ENCODE measurements around the gene RIC3. TPM values are rescaled to one million over a fixed set of nuclear protein-coding genes. Genes with fewer than 3 reads are reported as not detected.

RIC3 gene
- total and polyA plus RNA-seq, 2 donors (not counting 1 experiment from before 2014, with no cell fraction given): not detected

DNA sequence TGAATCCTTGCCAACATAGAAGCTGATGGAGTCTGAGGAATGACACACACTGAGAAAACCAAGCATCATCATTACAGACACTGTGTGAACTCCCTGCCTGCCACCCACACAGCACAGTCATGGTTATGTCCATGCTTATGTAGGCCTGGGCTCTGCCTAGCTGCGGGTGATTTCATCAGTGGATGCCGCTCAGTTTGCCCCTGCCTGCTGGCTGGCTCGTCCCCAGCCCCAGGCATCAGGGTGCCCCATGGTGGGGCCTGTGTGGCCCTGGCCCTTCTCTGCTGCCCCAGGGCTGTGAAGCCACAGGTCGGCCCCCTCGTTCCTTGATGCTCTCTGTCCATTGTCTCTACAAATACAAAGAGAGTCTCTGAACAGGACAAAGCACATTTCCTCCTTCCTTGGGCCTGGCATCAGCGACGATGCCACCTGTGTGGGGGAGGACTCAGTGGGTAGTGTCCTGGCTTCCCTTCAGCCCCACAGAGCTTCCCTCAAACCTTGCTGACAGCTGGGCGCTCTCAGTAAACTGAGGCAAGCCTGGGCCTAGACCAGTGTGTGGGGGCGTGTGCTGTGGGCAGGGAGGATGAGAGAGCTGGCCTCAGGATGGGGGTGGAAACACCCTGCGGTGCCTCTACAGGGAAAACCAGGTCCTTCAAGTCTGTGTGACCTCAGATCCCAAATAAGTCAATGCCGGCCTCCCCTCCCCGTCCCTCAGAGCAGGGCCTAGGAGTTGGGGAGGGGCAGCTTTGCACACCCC is 107.8 kb downstream of the RIC3 start:
- TF ChIP-seq, protein P1, sequence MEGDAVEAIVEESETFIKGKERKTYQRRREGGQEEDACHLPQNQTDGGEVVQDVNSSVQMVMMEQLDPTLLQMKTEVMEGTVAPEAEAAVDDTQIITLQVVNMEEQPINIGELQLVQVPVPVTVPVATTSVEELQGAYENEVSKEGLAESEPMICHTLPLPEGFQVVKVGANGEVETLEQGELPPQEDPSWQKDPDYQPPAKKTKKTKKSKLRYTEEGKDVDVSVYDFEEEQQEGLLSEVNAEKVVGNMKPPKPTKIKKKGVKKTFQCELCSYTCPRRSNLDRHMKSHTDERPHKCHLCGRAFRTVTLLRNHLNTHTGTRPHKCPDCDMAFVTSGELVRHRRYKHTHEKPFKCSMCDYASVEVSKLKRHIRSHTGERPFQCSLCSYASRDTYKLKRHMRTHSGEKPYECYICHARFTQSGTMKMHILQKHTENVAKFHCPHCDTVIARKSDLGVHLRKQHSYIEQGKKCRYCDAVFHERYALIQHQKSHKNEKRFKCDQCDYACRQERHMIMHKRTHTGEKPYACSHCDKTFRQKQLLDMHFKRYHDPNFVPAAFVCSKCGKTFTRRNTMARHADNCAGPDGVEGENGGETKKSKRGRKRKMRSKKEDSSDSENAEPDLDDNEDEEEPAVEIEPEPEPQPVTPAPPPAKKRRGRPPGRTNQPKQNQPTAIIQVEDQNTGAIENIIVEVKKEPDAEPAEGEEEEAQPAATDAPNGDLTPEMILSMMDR (conservative IDR thresholded peaks at IDR 0.05 in 1 of 2, IDR thresholded peaks at IDR 0.05 in 1 of 2; ENCODE audit: low read depth in 1 of 2, low read length in 2 of 2): no peak
- TF ChIP-seq EZH2 (IDR thresholded peaks at IDR 0.05; ENCODE audit: low read length, missing control alignments): no peak
- DNase-seq (ENCODE audit: low read depth in 2 of 2): peak in 1 of 2 donors; percentile 89
- H3K27me3 ChIP-seq (ENCODE audit: control insufficient read depth, insufficient read depth, low read length): no peaks in the 10 kb centered on the region
- H3K4me3 ChIP-seq (replicated peaks in 1 of 4; ENCODE audit: control extremely low read depth in 1 of 4, insufficient read depth in 1 of 4, low read depth in 3 of 4, low read length in 4 of 4): no peak overlapping the region
- H3K27ac ChIP-seq (ENCODE audit: insufficient read depth, low read length): no peak overlapping the region
- H3K9ac ChIP-seq (ENCODE audit: insufficient read depth, low read length): no peak overlapping the region
- no peaks in the 10 kb centered on the region for H3K79me2 ChIP-seq (ENCODE audit: control insufficient read depth, insufficient read depth, low read length)
- peaks cover 13% of the 10 kb centered on the region for H3K4me1 ChIP-seq (ENCODE audit: control insufficient read depth, extremely low read depth, insufficient read depth, low read length)
- H3K9me3 ChIP-seq (ENCODE audit: control insufficient read depth, insufficient read depth, low read depth, low read length): no peaks in the 10 kb centered on the region
- no peak overlapping the region for H3K4me2 ChIP-seq (ENCODE audit: extremely low read depth, insufficient read depth, low read length)
- H4K20me1 ChIP-seq (ENCODE audit: control insufficient read depth, extremely low read depth, insufficient read depth, low read length): no peaks in the 10 kb centered on the region
- H3K36me3 ChIP-seq (ENCODE audit: control insufficient read depth, insufficient read depth, low read length): no peaks in the 10 kb centered on the region
- H2AFZ ChIP-seq (ENCODE audit: low read length): no peak overlapping the region

DNA sequence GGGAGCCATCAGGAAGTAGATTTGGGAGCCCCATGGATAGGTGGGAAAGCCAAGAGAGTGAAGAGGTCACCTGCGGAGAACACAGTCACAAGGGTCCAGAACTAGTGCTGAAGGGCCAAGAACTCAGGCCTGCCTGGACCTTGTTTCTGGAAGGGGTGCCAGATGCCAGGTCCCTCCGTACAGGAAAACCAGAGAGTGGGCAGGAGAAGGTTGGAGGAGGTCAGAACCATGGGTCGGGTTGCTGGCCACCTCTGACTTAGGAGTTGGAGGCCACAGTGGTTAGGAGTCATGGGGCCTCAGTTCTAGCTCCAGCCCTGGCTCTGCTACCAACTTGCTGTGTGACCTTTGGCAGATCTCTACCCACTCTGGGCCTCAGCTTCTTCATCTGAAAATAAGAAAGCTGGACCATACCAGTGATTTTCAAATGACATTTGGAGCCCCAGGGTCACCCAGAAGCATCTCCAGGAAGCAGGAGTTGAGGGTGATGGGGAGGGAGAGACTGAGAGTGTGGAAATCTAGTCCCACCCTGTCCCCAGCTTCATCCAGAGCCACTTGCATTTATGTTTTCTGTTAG is 108.6 kb downstream of the RIC3 start:
- Histone ChIP-seq H3K79me2 (ENCODE audit: control insufficient read depth, insufficient read depth, low read length) (no peaks in the 10 kb centered on the region), H4K20me1 (ENCODE audit: control insufficient read depth, extremely low read depth, insufficient read depth, low read length) (no peaks in the 10 kb centered on the region), H3K36me3 (ENCODE audit: control insufficient read depth, insufficient read depth, low read length) (no peaks in the 10 kb centered on the region), H3K4me3 (replicated peaks in 1 of 4; ENCODE audit: control extremely low read depth in 1 of 4, insufficient read depth in 1 of 4, low read depth in 3 of 4, low read length in 4 of 4) (no peak overlapping the region), H3K9me3 (ENCODE audit: control insufficient read depth, insufficient read depth, low read depth, low read length) (no peaks in the 10 kb centered on the region), H3K9ac (ENCODE audit: insufficient read depth, low read length) (no peak overlapping the region), H3K27me3 (ENCODE audit: control insufficient read depth, insufficient read depth, low read length) (no peaks in the 10 kb centered on the region), H3K4me2 (ENCODE audit: extremely low read depth, insufficient read depth, low read length) (no peak overlapping the region), H3K27ac (ENCODE audit: insufficient read depth, low read length) (no peak overlapping the region), H3K4me1 (ENCODE audit: control insufficient read depth, extremely low read depth, insufficient read depth, low read length) (peaks cover 13% of the 10 kb centered on the region), H2AFZ (ENCODE audit: low read length) (no peak overlapping the region)
- no peak for DNase-seq (ENCODE audit: low read depth in 2 of 2)
- no peak for TF ChIP-seq EZH2 (IDR thresholded peaks at IDR 0.05; ENCODE audit: low read length, missing control alignments)
- TF ChIP-seq, protein P1 (conservative IDR thresholded peaks at IDR 0.05 in 1 of 2, IDR thresholded peaks at IDR 0.05 in 1 of 2; ENCODE audit: low read depth in 1 of 2, low read length in 2 of 2): no peak

DNA sequence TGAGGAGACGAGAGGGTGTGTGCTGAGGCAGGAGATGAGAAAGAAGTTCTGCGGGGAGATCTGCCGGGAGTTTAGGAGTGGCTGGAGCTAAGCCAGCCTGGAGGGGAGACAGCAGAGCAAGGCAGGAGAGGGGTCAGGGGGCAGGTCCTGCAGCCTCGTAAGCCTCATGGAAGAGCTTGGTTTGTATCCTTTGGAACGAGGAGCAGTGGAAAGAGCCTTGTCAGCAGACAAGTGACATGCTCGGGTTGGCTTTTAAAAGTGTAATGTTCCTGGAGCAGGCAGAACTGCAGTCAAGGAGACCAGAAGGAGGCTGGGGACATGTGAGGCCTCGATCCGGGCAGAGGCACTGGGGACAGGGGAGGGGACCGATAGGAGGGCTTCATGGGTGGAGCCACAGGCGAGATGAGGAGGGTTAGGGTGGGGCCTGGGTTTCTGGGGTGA is 109.2 kb downstream of the RIC3 start:
- no peak for TF ChIP-seq EZH2 (IDR thresholded peaks at IDR 0.05; ENCODE audit: low read length, missing control alignments)
- TF ChIP-seq, protein P1 (conservative IDR thresholded peaks at IDR 0.05 in 1 of 2, IDR thresholded peaks at IDR 0.05 in 1 of 2; ENCODE audit: low read depth in 1 of 2, low read length in 2 of 2): no peak
- Histone ChIP-seq H3K9ac (ENCODE audit: insufficient read depth, low read length) (no peak overlapping the region), H3K27me3 (ENCODE audit: control insufficient read depth, insufficient read depth, low read length) (no peaks in the 10 kb centered on the region), H4K20me1 (ENCODE audit: control insufficient read depth, extremely low read depth, insufficient read depth, low read length) (no peaks in the 10 kb centered on the region), H2AFZ (ENCODE audit: low read length) (no peak overlapping the region), H3K36me3 (ENCODE audit: control insufficient read depth, insufficient read depth, low read length) (no peaks in the 10 kb centered on the region), H3K79me2 (ENCODE audit: control insufficient read depth, insufficient read depth, low read length) (no peaks in the 10 kb centered on the region), H3K27ac (ENCODE audit: insufficient read depth, low read length) (no peak overlapping the region), H3K4me2 (ENCODE audit: extremely low read depth, insufficient read depth, low read length) (no peak overlapping the region), H3K4me1 (ENCODE audit: control insufficient read depth, extremely low read depth, insufficient read depth, low read length) (peaks cover 13% of the 10 kb centered on the region), H3K9me3 (ENCODE audit: control insufficient read depth, insufficient read depth, low read depth, low read length) (no peaks in the 10 kb centered on the region), H3K4me3 (replicated peaks in 1 of 4; ENCODE audit: control extremely low read depth in 1 of 4, insufficient read depth in 1 of 4, low read depth in 3 of 4, low read length in 4 of 4) (no peak overlapping the region)
- DNase-seq (ENCODE audit: low read depth in 2 of 2): no peak
